Cerebellar cortex (tissue), 1 donor: ENCODE data around the gene CCR7.
"Not testable (repeated sequence)": the region's sequence is repeated elsewhere in the genome, so short reads cannot be mapped to it uniquely, and the experiment has no call there.

Experiments used
- DNase-seq: peaks from one replicate; pipeline ENCODE4 v3.0.0-alpha.2; 2015; ENCODE audit warnings: low spot score

Gene CCR7

GRCh38 chr17:40551091-40551878 lies 14.0 kb downstream of the CCR7 start:
- DNase-seq = no peak

- no peak for DNase-seq
Observed at GRCh38 chr17:40550608-40551007, 14.7 kb downstream of the CCR7 start.

- no peak for DNase-seq
Observed at GRCh38 chr17:40548982-40549685, 16.1 kb downstream of the CCR7 start.

- no peak for DNase-seq
Observed at GRCh38 chr17:40548491-40548981, 16.7 kb downstream of the CCR7 start.

- DNase-seq = no peak
Observed at GRCh38 chr17:40547785-40548478, 17.3 kb downstream of the CCR7 start.

GRCh38 chr17:40547079-40547784 lies 18.0 kb downstream of the CCR7 start:
- no peak for DNase-seq

- not testable (repeated sequence) for DNase-seq
Observed at GRCh38 chr17:40546497-40546896, 18.8 kb downstream of the CCR7 start.

- DNase-seq = no peak
Observed at GRCh38 chr17:40545660-40546059, 19.6 kb downstream of the CCR7 start.

GRCh38 chr17:40542558-40543411 lies 22.5 kb downstream of the CCR7 start:
- no peak for DNase-seq

- no peak for DNase-seq
Observed at GRCh38 chr17:40541873-40542557, 23.3 kb downstream of the CCR7 start.

GRCh38 chr17:40541060-40541872 lies 24.0 kb downstream of the CCR7 start:
- no peak for DNase-seq

- no peak for DNase-seq
Observed at GRCh38 chr17:40540448-40540847, 24.8 kb downstream of the CCR7 start.

- no peak for DNase-seq
Observed at GRCh38 chr17:40539711-40540411, 25.4 kb downstream of the CCR7 start.

- no peak for DNase-seq
Observed at GRCh38 chr17:40538936-40539705, 26.2 kb downstream of the CCR7 start.

GRCh38 chr17:40538019-40538935 lies 27.0 kb downstream of the CCR7 start:
- peak; percentile 88 for DNase-seq

GRCh38 chr17:40536295-40537171 lies 28.7 kb downstream of the CCR7 start:
- no peak for DNase-seq
